Gastrocnemius medialis (tissue), 4 donors: Measurements from ENCODE around the gene NRXN2. TPM values are rescaled to one million over a fixed set of nuclear protein-coding genes. Genes with fewer than 3 reads are reported as not detected.

Source experiments
- ATAC-seq, 2 donors: fragments of 150-250 bp; one replicate each; pipeline ENCODE4 v1.9.1; 2016
- DNase-seq, 2 donors: peaks; one replicate each; pipeline ENCODE4 v3.0.0-alpha.2; 2019
- H3K27ac ChIP-seq, 4 donors: fragments of 200-600 bp; sonication (generic); 1 replicate in 1 of 4; 2 replicates in 3 of 4; pipeline ENCODE4 v1.5.1; 2016 to 2018; ENCODE audit warnings: mild to moderate bottlenecking in 2 of 4, moderate library complexity in 1 of 4
- H3K27me3 ChIP-seq, 3 donors: fragments of 200-600 bp; sonication (generic) in 2 of 3; 1 replicate in 1 of 3; 2 replicates in 2 of 3; pipeline versions ENCODE4 v1.5.1 to v1.6.0; 2016 to 2019; ENCODE audit warnings: mild to moderate bottlenecking in 1 of 3, moderate library complexity in 1 of 3
- H3K36me3 ChIP-seq, 2 donors: fragments of 200-600 bp; sonication (generic) in 1 of 2; one replicate each; pipeline ENCODE4 v1.5.1; 2017 to 2018
- H3K4me1 ChIP-seq, 2 donors: fragments of 200-600 bp; sonication (generic) in 1 of 2; one replicate each; pipeline ENCODE4 v1.5.1; 2016 to 2017; ENCODE audit warnings: mild to moderate bottlenecking in 2 of 2
- H3K4me3 ChIP-seq, 4 donors: fragments of 200-600 bp; sonication (generic) in 3 of 4; 1 replicate in 1 of 4; 2 replicates in 3 of 4; pipeline ENCODE4 v1.5.1; 2016 to 2019; ENCODE audit warnings: mild to moderate bottlenecking in 2 of 4
- H3K9me3 ChIP-seq, 3 donors: fragments of 200-600 bp; sonication (generic) in 2 of 3; 1 replicate in 1 of 3; 2 replicates in 2 of 3; pipeline ENCODE4 v1.5.1; 2016 to 2019
- POLR2A ChIP-seq, 2 donors: fragments of 450-650 bp; IDR thresholded peaks; one replicate each; pipeline ENCODE4 v1.6.1; 2017; ENCODE audit warnings: antibody characterized with exemption in 2 of 2, mild to moderate bottlenecking in 2 of 2, moderate library complexity in 2 of 2
- in situ Hi-C, 4 donors: fragments of 200-750 bp; cut with MboI; loops; one replicate each; pipeline versions ENCODE4 v1.15.0 to v1.8.0; 2017; ENCODE audit warnings: low sequenced_read_pairs in 4 of 4
- intact Hi-C: fragments of 100-400 bp; cut with DNase I; formaldehyde crosslinking; loops from one replicate; pipeline ENCODE4 v1.15.1; 2023; ENCODE audit warnings: low total_unique reads
- total RNA-seq, 4 donors: library from RNA; depleted of rRNA; stranded (reverse); fragments of >200 nt; gene quantifications; one replicate each; pipeline versions ENCODE4 v1.1.0 to v1.2.3, GENCODE V29; 2016
- TF ChIP-seq, protein P1 (sequence below), 5 experiments: fragments of 450-650 bp in 3 of 5; fragments of 200-600 bp in 2 of 5; sonication (generic) in 2 of 5; IDR thresholded peaks in 4 of 5; conservative IDR thresholded peaks in 1 of 5; 1 replicate in 4 of 5; 2 replicates in 1 of 5; pipeline ENCODE4 v1.5.1; 2016 to 2019; ENCODE audit warnings: antibody characterized with exemption in 5 of 5, mild to moderate bottlenecking in 3 of 5, moderate library complexity in 3 of 5

Gene NRXN2
- total RNA-seq, 4 donors from 2014 or later = 0.15 to 6.2 (median 1.8) TPM

DNA sequence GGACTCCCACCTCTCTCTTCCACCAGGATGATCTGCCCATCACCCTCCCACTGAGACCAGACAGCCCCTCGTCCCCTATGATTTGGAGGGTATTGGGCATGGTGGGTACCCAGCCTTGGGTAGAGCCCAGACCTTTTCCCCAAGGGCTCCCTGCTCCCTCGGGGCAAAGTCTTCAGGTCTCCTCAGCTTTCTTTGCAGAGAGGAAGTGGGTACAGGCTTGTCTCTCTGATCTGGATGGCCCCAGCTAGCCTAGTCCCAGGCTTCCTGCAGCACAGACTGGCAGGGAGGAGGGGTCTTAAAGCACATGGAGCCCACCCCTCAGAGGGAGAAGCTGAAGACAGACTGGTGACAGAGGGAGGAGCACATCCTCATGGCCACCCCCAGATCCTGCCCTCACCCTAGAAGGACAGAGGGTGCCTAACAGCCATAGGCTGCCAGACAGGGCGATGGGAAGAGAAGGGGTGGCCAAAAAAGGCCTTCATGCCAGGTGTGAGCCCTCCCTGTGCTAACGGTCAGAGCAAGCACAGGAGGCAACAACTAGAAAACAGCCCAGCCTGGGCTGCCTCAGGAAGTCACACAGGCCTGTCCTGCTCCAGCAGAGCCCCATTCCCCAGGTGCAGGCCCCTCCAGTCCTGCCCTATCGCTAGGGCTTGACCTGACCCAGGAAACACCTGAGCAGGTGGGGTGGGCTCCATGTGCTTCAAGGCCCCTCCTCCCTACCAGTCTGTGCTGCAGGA lies 101.5 kb downstream of the NRXN2 start:
- no peak for ATAC-seq
- TF ChIP-seq, protein P1, sequence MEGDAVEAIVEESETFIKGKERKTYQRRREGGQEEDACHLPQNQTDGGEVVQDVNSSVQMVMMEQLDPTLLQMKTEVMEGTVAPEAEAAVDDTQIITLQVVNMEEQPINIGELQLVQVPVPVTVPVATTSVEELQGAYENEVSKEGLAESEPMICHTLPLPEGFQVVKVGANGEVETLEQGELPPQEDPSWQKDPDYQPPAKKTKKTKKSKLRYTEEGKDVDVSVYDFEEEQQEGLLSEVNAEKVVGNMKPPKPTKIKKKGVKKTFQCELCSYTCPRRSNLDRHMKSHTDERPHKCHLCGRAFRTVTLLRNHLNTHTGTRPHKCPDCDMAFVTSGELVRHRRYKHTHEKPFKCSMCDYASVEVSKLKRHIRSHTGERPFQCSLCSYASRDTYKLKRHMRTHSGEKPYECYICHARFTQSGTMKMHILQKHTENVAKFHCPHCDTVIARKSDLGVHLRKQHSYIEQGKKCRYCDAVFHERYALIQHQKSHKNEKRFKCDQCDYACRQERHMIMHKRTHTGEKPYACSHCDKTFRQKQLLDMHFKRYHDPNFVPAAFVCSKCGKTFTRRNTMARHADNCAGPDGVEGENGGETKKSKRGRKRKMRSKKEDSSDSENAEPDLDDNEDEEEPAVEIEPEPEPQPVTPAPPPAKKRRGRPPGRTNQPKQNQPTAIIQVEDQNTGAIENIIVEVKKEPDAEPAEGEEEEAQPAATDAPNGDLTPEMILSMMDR (IDR thresholded peaks at IDR 0.05 in 4 of 5, conservative IDR thresholded peaks at IDR 0.05 in 1 of 5) = no peak
- in situ Hi-C loops = no loop called here
- Histone ChIP-seq H3K27ac (no peak overlapping the region), H3K4me3 (no peak overlapping the region), H3K9me3 (no peaks in the 10 kb centered on the region), H3K27me3 (no peaks in the 10 kb centered on the region), H3K36me3 (no peaks in the 10 kb centered on the region), H3K4me1 (peaks cover 0 to 3% of the 10 kb centered on the region in 2 donors)
- intact Hi-C loops = no loop called here
- no peak for DNase-seq

DNA sequence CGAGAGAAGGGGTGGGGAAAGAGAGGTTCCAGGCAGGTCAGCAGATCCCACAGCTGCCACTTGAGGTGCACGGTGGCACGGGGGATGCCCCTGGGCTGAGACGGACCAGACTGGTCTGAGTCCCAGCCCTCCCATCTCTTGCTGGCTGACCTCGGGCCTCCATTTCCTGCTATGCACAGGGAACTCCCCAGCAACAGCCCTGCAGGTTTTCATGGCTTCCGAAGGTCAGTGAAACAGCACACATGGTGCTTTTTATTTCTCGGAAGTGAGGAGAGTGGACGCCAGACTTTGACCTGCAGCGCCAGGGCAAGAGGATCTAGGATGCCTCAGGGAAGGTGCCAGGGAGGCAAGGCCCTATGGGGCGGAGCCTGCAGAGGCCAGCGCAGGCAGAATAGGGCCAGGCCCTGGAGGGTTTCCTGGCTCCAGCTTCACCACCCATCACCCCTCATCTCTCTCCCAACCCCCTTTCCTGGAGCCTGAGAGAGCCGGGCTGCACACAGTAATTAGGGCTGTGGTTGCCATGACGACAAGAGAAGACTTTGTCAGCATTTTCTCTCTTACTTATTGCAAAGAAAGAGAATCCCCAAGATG lies 102.5 kb downstream of the NRXN2 start:
- intact Hi-C loops (no loop called here), in situ Hi-C loops (no loop called here)
- TF ChIP-seq POLR2A (IDR thresholded peaks at IDR 0.05) = no peak
- TF ChIP-seq, protein P1 (IDR thresholded peaks at IDR 0.05 in 4 of 5, conservative IDR thresholded peaks at IDR 0.05 in 1 of 5) = no peak
- Histone ChIP-seq H3K27ac (no peak overlapping the region), H3K27me3 (no peaks in the 10 kb centered on the region), H3K4me3 (no peak overlapping the region), H3K4me1 (peaks cover 0 to 3% of the 10 kb centered on the region in 2 donors), H3K36me3 (no peaks in the 10 kb centered on the region), H3K9me3 (no peaks in the 10 kb centered on the region)
- DNase-seq (no peak), ATAC-seq (no peak)

DNA sequence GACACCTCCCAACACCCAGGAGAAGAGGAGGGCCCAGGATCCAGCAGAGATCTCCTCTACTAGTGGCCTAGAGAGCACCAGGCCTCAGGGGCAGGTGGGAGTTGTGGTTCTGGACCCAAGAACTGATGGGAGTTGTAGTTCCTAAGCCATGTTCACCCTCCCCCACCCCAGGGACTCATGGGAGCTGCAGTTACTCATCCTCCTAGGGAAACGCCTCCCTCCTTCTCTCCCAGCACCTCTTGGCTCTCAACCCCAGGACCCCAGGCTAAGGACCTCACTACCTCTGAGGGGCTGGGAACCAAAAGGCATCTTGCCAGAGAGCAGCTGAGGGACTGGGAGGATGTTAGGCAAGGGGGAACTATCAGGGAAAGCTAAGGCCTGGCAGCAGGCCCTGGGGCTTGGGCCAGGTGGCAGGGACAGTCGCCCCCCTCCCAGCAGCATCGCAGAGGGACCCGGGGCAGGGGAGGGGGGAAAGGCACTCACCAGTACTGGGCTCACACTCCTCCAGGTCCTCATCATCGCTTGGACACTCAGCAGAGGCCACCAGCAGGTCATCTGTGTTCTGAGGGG lies 103.1 kb downstream of the NRXN2 start:
- Histone ChIP-seq H3K27me3 (no peaks in the 10 kb centered on the region), H3K4me3 (peak overlapping the region in 1 of 4 donors; percentile 13), H3K27ac (peak overlapping the region in 1 of 4 donors; percentile 45), H3K9me3 (no peaks in the 10 kb centered on the region), H3K4me1 (peaks cover 0 to 3% of the 10 kb centered on the region in 2 donors), H3K36me3 (no peaks in the 10 kb centered on the region)
- ATAC-seq (peak; percentile 67), DNase-seq (peak in 1 of 2 donors; percentile 27)
- TF ChIP-seq POLR2A (IDR thresholded peaks at IDR 0.05) = no peak
- TF ChIP-seq, protein P1 (IDR thresholded peaks at IDR 0.05 in 4 of 5, conservative IDR thresholded peaks at IDR 0.05 in 1 of 5) = no peak
- in situ Hi-C loops = no loop called here
- intact Hi-C loops = no loop called here

DNA sequence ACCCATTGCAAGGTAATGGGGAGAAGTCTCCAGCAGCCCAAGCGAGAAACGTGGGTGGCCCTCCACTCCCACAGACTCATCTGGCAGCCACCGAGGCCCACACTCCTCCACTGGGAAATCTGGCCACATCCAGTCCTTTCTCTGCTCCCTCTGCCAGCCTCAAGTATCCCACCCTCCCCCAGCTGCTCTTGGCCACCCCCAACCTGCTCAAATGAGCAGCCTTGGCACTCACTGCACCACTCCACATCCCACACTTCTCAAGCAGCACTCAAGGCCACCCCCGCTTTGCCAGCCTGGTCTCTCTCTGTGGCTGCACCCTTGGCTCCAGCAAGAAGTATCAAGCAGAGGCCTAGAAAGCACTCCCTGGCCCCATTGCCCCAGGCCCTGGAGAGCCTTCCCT lies 103.8 kb downstream of the NRXN2 start:
- Histone ChIP-seq H3K36me3 (no peaks in the 10 kb centered on the region), H3K27ac (peak overlapping the region in 1 of 4 donors; percentile 45), H3K27me3 (no peaks in the 10 kb centered on the region), H3K4me1 (peaks cover 0 to 3% of the 10 kb centered on the region in 2 donors), H3K9me3 (no peaks in the 10 kb centered on the region), H3K4me3 (peak overlapping the region in 1 of 4 donors; percentile 13)
- intact Hi-C loops = no loop called here
- ATAC-seq (peak in 1 of 2 donors; percentile 10), DNase-seq (no peak)
- TF ChIP-seq, protein P1 (IDR thresholded peaks at IDR 0.05 in 4 of 5, conservative IDR thresholded peaks at IDR 0.05 in 1 of 5) = no peak
- TF ChIP-seq POLR2A (IDR thresholded peaks at IDR 0.05) = no peak
- in situ Hi-C loops = no loop called here
